Activated CD4-positive, alpha-beta T cell treated with anti-CD3 and anti-CD28 coated beads for 48 hours (primary cell): ENCODE measurements around the gene SH3BGR.
"Not testable (repeated sequence)": the region's sequence is repeated elsewhere in the genome, so short reads cannot be mapped to it uniquely, and the experiment has no call there.

Experiments used
- DNase-seq: peaks from one replicate; pipeline ENCODE4 v3.0.0-alpha.2; 2020

Gene SH3BGR

GRCh38 chr21:39451332-39452206 is at the start of gene SH3BGR:
Gene SH3BGR, plus strand, starts transcription at chr21:39451970. Its CDS starts 127 bp downstream, at chr21:39452097.
- no peak for DNase-seq

- DNase-seq = no peak
These were observed 45.7 kb upstream of the SH3BGR start for GRCh38 chr21:39406065-39406464.

- DNase-seq = not testable (repeated sequence)
These were observed 32.6 kb upstream of the SH3BGR start for GRCh38 chr21:39419204-39419603.

DNA sequence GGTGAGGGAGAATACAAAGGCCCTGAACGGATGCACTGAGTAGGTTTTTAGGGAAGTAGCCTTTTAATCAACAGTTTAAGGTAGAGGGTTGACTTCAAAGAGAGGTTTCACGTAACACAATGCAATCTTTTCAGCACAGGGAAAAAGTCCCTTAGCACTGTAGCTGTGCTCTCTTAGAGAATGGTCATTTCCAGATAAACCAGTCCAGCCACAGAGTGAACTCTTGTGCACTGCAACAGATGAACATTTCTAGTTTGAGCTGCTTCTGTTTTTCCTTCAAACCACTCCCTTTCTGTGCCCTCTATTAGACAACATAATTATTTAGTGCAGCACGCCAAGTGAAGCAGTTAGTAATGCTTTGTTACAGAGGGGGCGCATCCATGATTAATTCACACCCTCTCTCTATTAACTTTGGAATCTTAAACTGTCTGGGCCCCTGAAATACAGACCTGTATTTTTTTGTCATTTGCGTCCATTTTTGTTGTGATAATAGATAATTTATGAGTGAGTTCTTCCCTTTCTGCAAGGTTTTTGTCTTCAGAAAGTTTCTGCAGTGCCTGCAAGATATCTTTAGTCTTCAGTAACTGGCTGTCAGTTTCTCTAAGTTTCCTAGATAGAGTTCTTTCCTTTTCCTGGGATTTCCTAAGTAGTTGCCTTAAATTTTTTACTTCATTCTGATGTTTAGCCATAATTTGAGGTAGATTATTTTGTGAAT is 29.1 kb upstream of the SH3BGR start:
- DNase-seq = no peak

- DNase-seq = no peak
These were observed 22.3 kb upstream of the SH3BGR start for GRCh38 chr21:39429445-39429844.

GRCh38 chr21:39430016-39430415 is 21.8 kb upstream of the SH3BGR start:
- no peak for DNase-seq

GRCh38 chr21:39430457-39430856 is 21.3 kb upstream of the SH3BGR start:
- no peak for DNase-seq

DNA sequence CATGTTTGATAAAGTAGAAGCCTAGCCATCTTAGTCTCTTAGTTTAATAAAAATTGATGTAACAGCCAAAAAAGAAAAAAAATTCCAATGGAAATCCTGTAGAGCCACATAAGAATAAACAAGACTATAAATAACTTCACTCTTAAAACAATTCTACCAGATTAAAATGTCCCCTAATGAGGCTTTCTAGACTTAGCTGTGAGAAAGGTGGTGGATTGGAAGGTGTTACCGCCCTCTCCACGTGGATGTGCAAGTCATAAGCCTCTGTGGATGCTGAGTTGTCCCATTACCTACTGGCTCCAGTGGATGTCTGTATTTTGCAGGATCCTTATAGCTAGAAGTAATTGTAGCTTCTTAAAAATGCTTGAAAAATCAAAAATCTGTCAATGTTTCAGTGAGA is 20.8 kb upstream of the SH3BGR start:
- DNase-seq = no peak

DNA sequence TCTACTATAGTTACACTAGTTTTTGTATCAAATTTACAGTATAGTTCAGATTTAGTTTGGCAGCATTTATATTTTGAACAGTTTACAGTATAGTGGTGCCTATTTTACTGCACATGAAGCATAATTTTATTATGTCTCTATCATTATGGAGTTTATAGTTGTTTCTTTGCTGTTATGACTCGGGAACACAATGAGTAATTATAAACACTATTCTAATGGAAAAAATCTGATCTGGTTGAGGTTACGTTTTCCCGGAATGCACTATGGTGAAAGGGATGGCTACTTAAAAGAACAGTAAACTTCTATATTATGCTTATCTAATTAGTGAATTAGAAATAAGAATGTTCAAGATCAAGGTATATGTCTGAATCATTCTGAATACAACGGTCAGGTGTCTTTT is 16.8 kb upstream of the SH3BGR start:
- DNase-seq = no peak

DNA sequence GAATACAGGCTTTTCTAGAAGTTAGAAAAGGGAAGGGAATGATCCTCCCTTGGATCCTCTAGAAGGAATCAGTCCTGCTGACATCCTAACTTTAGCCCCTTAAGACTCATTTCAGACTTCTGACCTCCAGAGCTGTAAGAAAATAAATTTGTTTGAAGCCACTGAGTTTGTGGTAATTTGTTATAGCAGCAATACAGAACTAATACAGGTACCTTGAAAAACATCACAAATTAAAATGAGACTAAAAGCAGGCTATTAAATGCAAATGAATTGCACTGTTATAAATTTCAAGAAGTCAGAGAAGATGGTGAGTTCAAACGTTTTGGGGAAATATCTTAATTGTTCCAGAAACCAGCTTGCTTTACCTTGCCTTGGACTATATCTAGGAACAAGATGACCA is 12.5 kb upstream of the SH3BGR start:
- DNase-seq = no peak

DNA sequence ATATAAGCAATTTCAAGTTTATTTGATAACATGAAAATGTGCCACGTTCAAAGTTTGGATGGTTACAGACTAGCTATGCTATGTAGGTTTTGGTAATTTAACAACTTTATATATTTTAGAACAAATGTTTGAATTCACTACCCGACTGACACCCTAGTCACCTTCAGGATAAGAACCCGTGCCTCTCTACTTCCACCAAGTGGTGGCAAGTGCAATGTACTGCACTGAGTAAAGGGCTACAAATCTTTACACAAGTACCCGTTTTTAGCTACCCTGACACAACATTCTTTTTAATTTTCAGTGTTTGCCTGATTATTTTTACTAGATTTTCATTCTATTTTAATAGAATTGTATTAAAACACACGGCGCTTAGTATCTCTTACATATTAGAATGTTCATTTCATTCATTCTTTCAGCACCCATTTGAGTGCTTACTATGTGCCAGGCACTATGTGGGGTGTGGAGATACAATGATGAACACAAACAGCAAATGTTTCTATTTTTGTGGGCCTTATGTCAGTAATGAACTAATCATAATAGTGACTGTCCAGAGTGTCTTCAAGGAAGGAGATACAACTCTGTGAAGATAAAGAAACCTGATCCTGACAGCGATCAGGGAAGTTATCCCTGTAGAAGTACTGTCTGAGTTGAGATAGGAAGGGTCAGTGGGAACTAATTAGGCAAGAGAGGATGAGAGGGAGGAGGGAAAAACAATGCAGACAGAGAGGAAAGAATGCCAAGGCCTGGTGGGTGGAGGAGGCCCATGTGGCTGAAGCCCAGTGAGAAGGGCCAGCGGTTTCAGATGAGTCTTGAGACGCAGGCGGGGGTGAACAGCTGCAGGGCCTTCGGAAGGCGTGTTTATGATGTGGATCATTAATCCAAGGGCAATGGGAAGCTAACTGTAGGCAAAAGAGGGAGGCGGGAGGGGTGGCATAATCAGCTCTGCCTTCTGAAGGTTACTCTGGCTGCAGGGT is 10.0 kb upstream of the SH3BGR start:
- DNase-seq = peak; percentile 40

DNA sequence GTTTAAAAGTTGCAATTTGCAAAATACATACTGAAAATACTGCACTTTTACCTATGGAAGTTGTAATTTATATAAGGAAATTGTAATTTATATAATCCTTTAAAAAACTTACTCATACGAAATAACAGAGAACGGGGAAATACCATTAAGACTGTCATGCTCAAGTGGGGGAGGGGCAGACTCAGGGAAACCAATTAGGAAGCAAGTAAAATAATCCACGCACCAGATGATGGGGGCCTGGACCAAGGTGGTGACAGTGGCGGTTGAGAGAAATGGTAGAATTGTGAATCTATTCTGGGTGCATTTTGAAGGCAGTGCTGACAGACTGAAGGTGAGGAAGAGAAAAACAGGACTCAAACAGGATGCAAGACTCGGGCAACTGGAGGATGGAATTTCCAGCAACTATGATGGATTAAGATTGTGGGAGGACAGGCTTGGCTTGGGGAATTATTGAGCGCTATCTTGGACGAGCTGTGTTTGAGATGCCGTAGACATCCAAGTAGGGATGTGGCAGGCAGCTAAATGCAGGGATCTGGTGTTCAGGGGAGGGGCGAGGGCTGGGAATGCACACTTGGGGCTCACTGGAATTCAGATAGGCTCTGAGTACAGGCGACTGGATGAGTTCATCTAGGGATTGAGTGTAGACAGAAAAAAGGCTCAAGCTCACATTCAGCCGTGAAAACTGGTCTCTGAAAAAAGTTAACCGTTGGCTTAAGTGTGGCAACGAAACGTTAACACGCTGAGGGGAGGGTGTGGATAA is 7.2 kb upstream of the SH3BGR start:
- peak; percentile 10 for DNase-seq

- DNase-seq = peak; percentile 92
These were observed 6.2 kb upstream of the SH3BGR start, which contains the start of gene LCA5L for GRCh38 chr21:39445321-39446269. Gene LCA5L, minus strand, starts transcription at chr21:39445778. Its CDS starts 17,285 bp downstream, at chr21:39428493.

DNA sequence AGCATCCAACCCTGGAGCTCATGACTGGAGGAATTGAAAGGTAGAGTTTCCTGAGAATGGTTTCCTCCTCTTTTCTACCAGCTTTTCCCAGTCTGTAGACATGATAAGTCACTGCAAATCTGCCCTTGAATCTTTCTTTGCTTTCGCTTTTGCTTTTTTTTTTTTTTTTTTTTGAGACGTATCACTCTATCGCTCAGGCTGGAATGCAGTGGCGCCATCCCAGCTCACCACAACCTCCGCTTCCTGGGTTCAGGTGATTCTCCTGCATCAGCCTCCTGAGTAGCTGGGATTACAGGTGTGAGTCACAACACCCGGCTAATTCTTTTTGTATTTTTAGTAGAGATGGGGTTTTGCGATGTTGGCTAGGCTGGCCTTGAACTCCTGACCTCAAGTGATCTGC is 4.5 kb upstream of the SH3BGR start:
- DNase-seq = no peak

- DNase-seq = no peak
These were observed 618 bp downstream of the SH3BGR start for GRCh38 chr21:39452207-39452969.

GRCh38 chr21:39452970-39453342 is 1.2 kb downstream of the SH3BGR start:
- DNase-seq = no peak

GRCh38 chr21:39453571-39454179 is 1.9 kb downstream of the SH3BGR start:
- no peak for DNase-seq

- no peak for DNase-seq
These were observed 3.3 kb downstream of the SH3BGR start for GRCh38 chr21:39454949-39455668.

DNA sequence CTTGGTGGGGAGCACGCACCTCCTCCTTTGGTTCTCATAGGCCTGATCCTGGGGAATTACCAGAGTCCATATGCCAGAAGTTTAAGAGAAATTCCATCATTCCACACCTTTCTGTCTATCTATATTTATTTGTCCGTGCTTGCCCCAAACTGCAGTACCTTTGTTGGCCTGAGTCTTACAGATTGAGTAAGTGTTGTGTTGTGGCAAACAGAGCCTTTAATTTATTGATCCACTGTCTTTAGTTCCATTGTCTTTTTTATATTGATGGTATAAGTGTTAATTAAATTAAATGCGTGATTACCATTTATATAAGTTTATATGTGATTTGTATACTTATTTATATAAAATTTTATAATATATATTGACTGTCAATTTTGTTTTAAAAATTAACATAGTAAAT is 4.9 kb downstream of the SH3BGR start:
- no peak for DNase-seq
